ENCODE measurements around the gene RPH3AL.

DNA sequence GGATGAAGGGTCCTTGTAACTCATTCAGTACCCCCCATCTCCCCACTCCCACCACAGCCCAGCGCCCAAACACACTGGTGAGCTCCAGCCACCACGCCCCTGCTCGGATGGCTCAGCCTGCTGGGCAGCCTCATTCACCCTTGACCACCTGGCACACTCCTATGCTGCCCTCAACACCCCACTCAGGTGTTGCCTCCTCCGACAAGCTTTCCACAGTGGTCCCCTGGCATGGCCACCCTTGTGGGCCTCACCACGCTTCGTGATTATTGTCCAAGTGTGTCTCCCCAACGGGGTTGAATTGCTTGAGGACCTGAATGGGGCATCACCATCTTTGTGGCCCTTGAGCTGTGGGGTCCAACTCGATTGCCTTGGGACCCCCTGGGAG, 159.2 kb downstream of the RPH3AL start:
- TF ChIP-seq CTCF (IDR thresholded peaks at IDR 0.05) (no peak), POLR2A (IDR thresholded peaks at IDR 0.05) (no peak)

Measured in prostate gland (tissue), 2 donors.